Coronary artery (tissue), 2 donors: Measurements from ENCODE around the gene FAM184A.

Source experiments
- DNase-seq: peaks from one replicate; pipeline ENCODE4 v3.0.0-alpha.2; 2017; ENCODE audit warnings: low spot score
- H3K27ac ChIP-seq, 2 donors: fragments of 200-600 bp; sonication (generic); one replicate each; pipeline ENCODE4 v1.5.1; 2016 to 2019
- H3K4me3 ChIP-seq: fragments of 200-600 bp; sonication (generic); 2 replicates; pipeline ENCODE4 v1.5.1; 2016; ENCODE audit warnings: mild to moderate bottlenecking, moderate library complexity
- TF ChIP-seq, protein P1 (sequence below): fragments of 200-600 bp; sonication (generic); IDR thresholded peaks from one replicate; pipeline ENCODE4 v1.5.1; 2019; ENCODE audit warnings: antibody characterized with exemption

The FAM184A gene

DNA sequence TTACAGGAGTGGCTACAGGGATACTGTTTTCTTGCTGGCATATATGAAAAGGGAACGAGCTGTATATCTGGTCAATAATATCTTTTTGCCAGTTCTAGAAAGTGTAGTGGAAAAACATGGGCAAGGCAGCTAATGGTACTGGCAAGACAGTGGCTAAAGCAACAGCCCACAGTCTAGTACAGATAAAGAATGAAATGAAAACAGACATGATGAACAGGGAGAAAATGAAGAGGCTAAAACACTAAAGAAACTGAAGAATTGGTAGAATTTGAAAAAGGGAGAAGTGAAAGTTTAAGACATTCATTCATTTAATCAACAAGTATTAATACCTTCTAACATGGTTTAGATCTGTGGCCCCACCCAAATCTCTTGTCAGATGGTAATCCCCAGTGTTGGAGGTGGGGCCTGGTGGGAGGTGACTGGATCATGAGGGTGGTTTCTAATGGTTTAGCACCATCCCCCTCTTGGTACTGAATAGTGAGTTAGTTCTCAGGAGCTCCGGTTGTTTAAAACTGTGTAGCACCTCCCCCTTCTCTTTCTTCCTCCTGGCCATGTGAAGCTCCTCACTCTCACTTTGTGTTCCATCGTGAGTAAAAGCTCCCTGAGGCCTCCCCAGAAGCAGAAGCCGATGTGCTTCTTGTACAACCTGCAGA, 18.1 kb downstream of the FAM184A start:
- TF ChIP-seq, protein P1, sequence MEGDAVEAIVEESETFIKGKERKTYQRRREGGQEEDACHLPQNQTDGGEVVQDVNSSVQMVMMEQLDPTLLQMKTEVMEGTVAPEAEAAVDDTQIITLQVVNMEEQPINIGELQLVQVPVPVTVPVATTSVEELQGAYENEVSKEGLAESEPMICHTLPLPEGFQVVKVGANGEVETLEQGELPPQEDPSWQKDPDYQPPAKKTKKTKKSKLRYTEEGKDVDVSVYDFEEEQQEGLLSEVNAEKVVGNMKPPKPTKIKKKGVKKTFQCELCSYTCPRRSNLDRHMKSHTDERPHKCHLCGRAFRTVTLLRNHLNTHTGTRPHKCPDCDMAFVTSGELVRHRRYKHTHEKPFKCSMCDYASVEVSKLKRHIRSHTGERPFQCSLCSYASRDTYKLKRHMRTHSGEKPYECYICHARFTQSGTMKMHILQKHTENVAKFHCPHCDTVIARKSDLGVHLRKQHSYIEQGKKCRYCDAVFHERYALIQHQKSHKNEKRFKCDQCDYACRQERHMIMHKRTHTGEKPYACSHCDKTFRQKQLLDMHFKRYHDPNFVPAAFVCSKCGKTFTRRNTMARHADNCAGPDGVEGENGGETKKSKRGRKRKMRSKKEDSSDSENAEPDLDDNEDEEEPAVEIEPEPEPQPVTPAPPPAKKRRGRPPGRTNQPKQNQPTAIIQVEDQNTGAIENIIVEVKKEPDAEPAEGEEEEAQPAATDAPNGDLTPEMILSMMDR, result no peak
- no peak overlapping the region for H3K27ac ChIP-seq
- H3K4me3 ChIP-seq, result no peak overlapping the region
- no peak for DNase-seq

DNA sequence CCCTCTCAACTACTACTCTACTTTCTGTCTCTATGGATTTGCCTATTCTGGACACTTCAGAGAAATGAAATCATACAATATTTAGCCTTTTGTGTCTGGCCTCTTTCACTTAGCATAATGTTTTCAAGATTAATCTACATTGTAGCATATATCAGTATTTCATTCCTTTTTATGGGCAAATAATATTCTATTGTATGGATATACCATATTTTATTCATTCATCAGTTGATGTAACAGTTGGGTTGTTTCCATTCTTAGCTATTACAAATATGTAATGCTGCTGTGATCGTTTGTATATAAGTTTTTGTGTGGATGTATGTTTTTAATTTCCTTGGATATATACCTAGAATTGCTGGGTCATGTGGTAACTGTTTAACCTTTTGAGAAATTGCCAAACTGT, 23.4 kb downstream of the FAM184A start:
- no peak overlapping the region for H3K27ac ChIP-seq
- DNase-seq, result no peak
- TF ChIP-seq, protein P1, result no peak
- no peak overlapping the region for H3K4me3 ChIP-seq

DNA sequence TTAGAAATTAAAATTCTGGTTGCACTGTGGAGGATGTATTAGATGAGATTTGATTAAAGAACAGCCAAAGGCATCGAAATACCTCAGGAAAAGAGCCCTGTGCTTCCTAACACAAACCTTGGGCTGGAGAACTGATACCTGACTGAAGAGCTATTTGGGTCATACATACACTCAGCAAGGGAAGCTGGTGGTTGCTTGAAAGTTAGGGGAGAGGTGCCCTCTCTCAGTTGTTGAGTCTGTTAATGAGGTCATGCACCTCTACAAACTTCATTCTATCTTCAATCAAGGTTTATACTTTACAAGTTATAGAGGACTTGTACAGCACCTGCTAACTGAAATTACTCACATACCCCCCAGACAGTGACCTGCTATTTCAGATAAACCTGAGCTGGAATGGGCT, 25.5 kb downstream of the FAM184A start:
- Histone ChIP-seq H3K4me3 (no peak overlapping the region), H3K27ac (no peak overlapping the region)
- TF ChIP-seq, protein P1, result no peak
- DNase-seq, result no peak

DNA sequence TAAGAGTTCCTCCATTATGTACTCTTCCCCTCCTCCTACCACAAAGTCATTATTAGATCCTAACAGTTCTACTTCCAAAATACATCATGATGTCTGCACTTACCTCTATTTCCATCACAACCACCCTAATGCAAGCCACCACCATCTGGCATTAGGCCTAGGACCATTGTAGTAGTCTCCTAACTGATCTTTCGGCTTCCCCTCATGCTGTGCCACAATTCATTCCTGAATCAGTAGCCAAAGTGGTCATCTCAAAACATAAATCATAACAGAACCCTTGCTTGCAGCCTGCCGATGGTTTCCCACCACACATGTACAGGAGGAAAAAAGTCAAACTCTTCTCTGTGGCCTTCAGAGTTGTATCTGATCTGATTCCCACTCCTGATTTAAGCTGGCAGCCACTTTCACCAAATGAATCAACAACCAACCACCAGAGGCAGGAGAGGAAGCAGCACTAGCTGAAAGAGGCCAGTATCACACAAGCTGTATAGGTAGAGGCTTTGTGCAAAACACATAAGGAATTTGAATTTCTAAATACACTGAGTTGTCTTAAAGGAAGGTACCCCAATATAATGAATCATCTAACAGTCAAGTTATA, 26.1 kb downstream of the FAM184A start:
- no peak for DNase-seq
- TF ChIP-seq, protein P1, result no peak
- Histone ChIP-seq H3K27ac (no peak overlapping the region), H3K4me3 (no peak overlapping the region)

DNA sequence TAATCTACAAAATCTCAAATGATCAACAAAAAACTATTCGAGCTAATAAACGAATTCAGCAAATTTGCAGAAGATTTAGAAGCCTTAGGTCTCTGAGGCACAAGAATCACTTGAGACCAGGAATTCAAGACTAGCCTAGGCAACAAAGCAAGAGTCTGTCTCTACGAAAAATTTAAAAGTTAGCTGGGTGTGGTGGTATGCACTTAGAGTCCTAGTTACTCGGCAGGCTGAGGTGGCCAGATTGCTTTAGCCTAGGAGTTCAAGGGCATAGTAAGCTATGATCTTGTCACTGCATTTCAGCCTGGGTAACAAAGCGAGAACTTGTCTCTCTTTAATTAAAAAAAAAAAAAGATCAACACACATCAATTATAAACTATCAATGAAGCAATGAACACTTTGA, 34.2 kb downstream of the FAM184A start:
- Histone ChIP-seq H3K4me3 (no peak overlapping the region), H3K27ac (no peak overlapping the region)
- no peak for DNase-seq
- TF ChIP-seq, protein P1, result no peak

DNA sequence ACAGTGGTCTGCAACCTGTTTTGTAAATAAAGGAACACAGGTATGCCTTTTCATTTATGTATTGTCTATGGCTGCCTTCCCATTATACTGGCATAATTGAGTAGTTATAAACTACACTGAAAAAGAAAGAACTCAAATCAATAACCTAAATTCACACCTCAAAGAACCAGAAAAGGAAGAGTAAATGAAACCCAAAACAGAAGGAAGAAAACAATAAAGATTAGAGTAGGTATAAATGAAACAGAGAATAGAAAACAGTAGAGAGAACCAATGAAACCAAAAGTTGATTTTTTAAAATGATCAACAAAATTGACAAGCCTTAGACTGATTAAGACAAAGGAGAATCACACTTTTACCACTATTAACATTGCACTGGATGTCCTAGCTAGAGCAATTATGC, 34.7 kb downstream of the FAM184A start:
- Histone ChIP-seq H3K4me3 (no peak overlapping the region), H3K27ac (no peak overlapping the region)
- no peak for DNase-seq
- TF ChIP-seq, protein P1, result no peak

DNA sequence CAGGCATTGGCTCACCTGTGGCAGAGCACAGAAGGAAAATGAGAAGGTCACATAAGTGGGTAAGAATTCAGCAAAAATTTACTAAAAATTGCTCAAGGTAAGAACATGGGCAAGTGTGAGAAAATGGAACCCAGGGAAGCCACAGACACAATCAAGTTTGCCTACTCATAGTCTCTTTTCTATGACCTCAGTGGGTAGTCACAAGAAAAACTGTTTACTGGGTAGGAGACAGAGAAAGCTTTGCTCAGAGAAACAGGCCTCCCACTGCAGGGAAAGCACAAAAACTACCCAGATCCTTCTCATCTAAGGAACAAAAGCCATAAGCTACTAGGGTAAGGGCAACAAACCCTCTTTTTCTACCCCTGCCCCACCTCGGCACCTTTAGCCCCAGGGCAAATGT, 35.2 kb downstream of the FAM184A start:
- H3K27ac ChIP-seq, result no peak overlapping the region
- TF ChIP-seq, protein P1, result no peak
- H3K4me3 ChIP-seq, result no peak overlapping the region
- no peak for DNase-seq
